ENCODE results near the gene NPTX1. TPM values are rescaled to one million over a fixed set of nuclear protein-coding genes. Genes with fewer than 3 reads are reported as not detected.

The NPTX1 gene
- total and polyA plus RNA-seq, 9 of the 15 experiments (the other 6 are each of a cell fraction or from before 2014, with no cell fraction given) = 0.04 TPM; not detected in 8

GRCh38 chr17:80437532-80437931 is 38.9 kb downstream of the NPTX1 start:
- Histone ChIP-seq H4K20me1 (replicated peaks; ENCODE audit: control insufficient read depth, insufficient read depth, low read length) (peaks cover 14% of the 10 kb centered on the region), H3K4me1 (replicated peaks in 1 of 2; ENCODE audit: control insufficient read depth in 2 of 2, insufficient read depth in 2 of 2, low read length in 2 of 2) (peaks cover 0 to 14% of the 10 kb centered on the region in 2 experiments; a peak in 2 of 5 replicates), H3K4me2 (ENCODE audit: insufficient read depth, low read length) (no peak overlapping the region), H3K9me1 (ENCODE audit: control insufficient read depth, insufficient read depth, low read length) (no peaks in the 10 kb centered on the region), H3K9ac (ENCODE audit: insufficient read depth in 1 of 2, low read depth in 2 of 2, low read length in 2 of 2) (no peak overlapping the region), H3K9me3 (replicated peaks; ENCODE audit: control insufficient read depth, insufficient read depth, low read depth, low read length) (no peaks in the 10 kb centered on the region; the same call in 1 of the 2 replicates), H3K27me3 (ENCODE audit: control insufficient read depth in 2 of 2, insufficient read depth in 2 of 2, low read length in 2 of 2) (peaks cover 22 to 60% of the 10 kb centered on the region in 2 experiments; a peak in 3 of 5 replicates), H2AFZ (ENCODE audit: low read depth, low read length) (no peak overlapping the region), H3K36me3 (ENCODE audit: control insufficient read depth, insufficient read depth, low read length) (no peaks in the 10 kb centered on the region), H3K79me2 (ENCODE audit: control insufficient read depth, insufficient read depth, low read length) (no peaks in the 10 kb centered on the region), H3K27ac (ENCODE audit: extremely low read depth, low read depth, low read length) (no peak overlapping the region), H3K4me3 (no peak overlapping the region)
- DNase-seq (ENCODE audit: extremely low read depth in 1 of 4, low spot score in 3 of 4) (no peak), ATAC-seq (no peak), FAIRE-seq (no peak)
- intact Hi-C loops (cut with micrococcal nuclease) (no loop called here), in situ Hi-C loops (cut with MboI) (no loop called here)
- ChIA-PET POLR2A (interaction anchor here (1.1 kb wide), 1 partner anchor 17 kb away, joined by 4 read pairs; no protein-coding TSS in a partner anchor), CTCF (ENCODE audit: low intra/inter-chr PET ratio) (no interaction called here)
- 6% methylated on average over 10 of the region's 10 CpGs for WGBS (ENCODE audit: insufficient coverage, low coverage, missing lambda C conversion rate)
- no TSS peak for BruUV-seq (replicated peaks)
- TF ChIP-seq ZNF444 (CRISPR knock-in tag; IDR thresholded peaks at IDR 0.05) = no peak
- TF ChIP-seq, protein P1, sequence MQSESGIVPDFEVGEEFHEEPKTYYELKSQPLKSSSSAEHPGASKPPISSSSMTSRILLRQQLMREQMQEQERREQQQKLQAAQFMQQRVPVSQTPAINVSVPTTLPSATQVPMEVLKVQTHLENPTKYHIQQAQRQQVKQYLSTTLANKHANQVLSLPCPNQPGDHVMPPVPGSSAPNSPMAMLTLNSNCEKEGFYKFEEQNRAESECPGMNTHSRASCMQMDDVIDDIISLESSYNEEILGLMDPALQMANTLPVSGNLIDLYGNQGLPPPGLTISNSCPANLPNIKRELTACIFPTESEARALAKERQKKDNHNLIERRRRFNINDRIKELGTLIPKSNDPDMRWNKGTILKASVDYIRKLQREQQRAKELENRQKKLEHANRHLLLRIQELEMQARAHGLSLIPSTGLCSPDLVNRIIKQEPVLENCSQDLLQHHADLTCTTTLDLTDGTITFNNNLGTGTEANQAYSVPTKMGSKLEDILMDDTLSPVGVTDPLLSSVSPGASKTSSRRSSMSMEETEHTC (IDR thresholded peaks at IDR 0.05) = no peak
- TF ChIP-seq ZBTB9 (CRISPR knock-in tag; IDR thresholded peaks at IDR 0.05) = no peak
- no peak for TF ChIP-seq ZNF584 (CRISPR knock-in tag; IDR thresholded peaks at IDR 0.05; ENCODE audit: low read depth)
- TF ChIP-seq BRF1 (IDR thresholded peaks at IDR 0.05; ENCODE audit: borderline replicate concordance, extremely low read depth, insufficient read length) = no peak
- TF ChIP-seq, protein P2, sequence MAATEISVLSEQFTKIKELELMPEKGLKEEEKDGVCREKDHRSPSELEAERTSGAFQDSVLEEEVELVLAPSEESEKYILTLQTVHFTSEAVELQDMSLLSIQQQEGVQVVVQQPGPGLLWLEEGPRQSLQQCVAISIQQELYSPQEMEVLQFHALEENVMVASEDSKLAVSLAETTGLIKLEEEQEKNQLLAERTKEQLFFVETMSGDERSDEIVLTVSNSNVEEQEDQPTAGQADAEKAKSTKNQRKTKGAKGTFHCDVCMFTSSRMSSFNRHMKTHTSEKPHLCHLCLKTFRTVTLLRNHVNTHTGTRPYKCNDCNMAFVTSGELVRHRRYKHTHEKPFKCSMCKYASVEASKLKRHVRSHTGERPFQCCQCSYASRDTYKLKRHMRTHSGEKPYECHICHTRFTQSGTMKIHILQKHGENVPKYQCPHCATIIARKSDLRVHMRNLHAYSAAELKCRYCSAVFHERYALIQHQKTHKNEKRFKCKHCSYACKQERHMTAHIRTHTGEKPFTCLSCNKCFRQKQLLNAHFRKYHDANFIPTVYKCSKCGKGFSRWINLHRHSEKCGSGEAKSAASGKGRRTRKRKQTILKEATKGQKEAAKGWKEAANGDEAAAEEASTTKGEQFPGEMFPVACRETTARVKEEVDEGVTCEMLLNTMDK (IDR thresholded peaks at IDR 0.05; ENCODE audit: borderline replicate concordance, insufficient read depth, low read depth, low read length, poor library complexity, severe bottlenecking) = no peak
- TF ChIP-seq PTTG1 (tag; IDR thresholded peaks at IDR 0.05; ENCODE audit: low read depth) = no peak
- TF ChIP-seq CBX3 (IDR thresholded peaks at IDR 0.05; ENCODE audit: borderline replicate concordance in 1 of 2, low read length in 2 of 2) = no peak
- no peak for TF ChIP-seq CTCF (IDR thresholded peaks at IDR 0.05 in 2 of 3, conservative IDR thresholded peaks at IDR 0.05 in 1 of 3; ENCODE audit: insufficient read depth in 2 of 3, low read depth in 1 of 3, low read length in 3 of 3)
- TF ChIP-seq PHF20 (IDR thresholded peaks at IDR 0.05; ENCODE audit: partially characterized antibody) = no peak
- TF ChIP-seq MXD1 (CRISPR knock-in tag; IDR thresholded peaks at IDR 0.05; ENCODE audit: borderline replicate concordance, poor library complexity, severe bottlenecking) = no peak
- no peak for TF ChIP-seq ZNF707 (CRISPR knock-in tag; conservative IDR thresholded peaks at IDR 0.05)
